Naive thymus-derived CD4-positive, alpha-beta T cell (primary cell): Measurements from ENCODE around the gene MRC2. TPM values are rescaled to one million over a fixed set of nuclear protein-coding genes. Genes with fewer than 3 reads are reported as not detected.

Experiments
- ATAC-seq: fragments of 150-1000 bp; cut with Tn5 transposase; 2 replicates; pipeline ENCODE4 v1.10.0; 2021; ENCODE audit warnings: mild to moderate bottlenecking, moderate library complexity
- CTCF ChIA-PET: fragments of 350-600 bp; sonication (Branson Sonifier 250); formaldehyde crosslinking; loops from one replicate; lab custom pipeline; 2021; ENCODE audit warnings: antibody characterized with exemption; lab: Charles Lee
- POLR2A ChIA-PET: fragments of 350-600 bp; sonication (Branson Sonifier 250); formaldehyde crosslinking; loops from one replicate; lab custom pipeline; 2021; ENCODE audit warnings: antibody characterized with exemption, inconsistent platforms; lab: Charles Lee
- DNase-seq, 9 donors: peaks; one replicate each; pipeline versions ENCODE4 v3.0.0 to v3.0.0-alpha.2; 2020 to 2022; ENCODE audit warnings: mixed read lengths in 1 of 9
- H3K27ac ChIP-seq: one replicate; pipeline ENCODE4 v1.7.0; 2013; ENCODE audit warnings: mild to moderate bottlenecking, low read depth, low read length, moderate library complexity
- H3K27me3 ChIP-seq, 2 donors: one replicate each; pipeline ENCODE4 v1.7.0; 2013; ENCODE audit warnings: low read length in 2 of 2, mild to moderate bottlenecking in 2 of 2, moderate library complexity in 2 of 2; ENCODE audit not compliant: control insufficient read depth in 2 of 2, insufficient read depth in 2 of 2
- H3K36me3 ChIP-seq, 3 experiments: 1 replicate in 2 of 3; 2 replicates in 1 of 3; pipeline ENCODE4 v1.7.0; 2013; ENCODE audit warnings: low read length in 3 of 3, mild to moderate bottlenecking in 3 of 3, moderate library complexity in 1 of 3; ENCODE audit not compliant: insufficient read depth in 3 of 3, control insufficient read depth in 2 of 3
- H3K4me1 ChIP-seq, 2 donors: one replicate each; pipeline ENCODE4 v1.7.0; 2013; ENCODE audit warnings: low read length in 2 of 2, mild to moderate bottlenecking in 2 of 2, moderate library complexity in 1 of 2; ENCODE audit not compliant: control insufficient read depth in 2 of 2, insufficient read depth in 2 of 2
- H3K4me3 ChIP-seq: 2 replicates; pipeline ENCODE4 v1.7.0; 2013; ENCODE audit warnings: mild to moderate bottlenecking, low read length
- H3K9me3 ChIP-seq, 3 experiments: 1 replicate in 2 of 3; 2 replicates in 1 of 3; pipeline ENCODE4 v1.7.0; 2013; ENCODE audit warnings: low read length in 3 of 3; ENCODE audit not compliant: control insufficient read depth in 2 of 3
- H3K27ac Mint-ChIP-seq, 9 donors: one replicate each; pipeline ENCODE4 v1.8.0; 2020 to 2022; ENCODE audit warnings: mixed read lengths in 9 of 9, mild to moderate bottlenecking in 8 of 9, moderate library complexity in 5 of 9, inconsistent platforms in 2 of 9
- H3K27me3 Mint-ChIP-seq, 5 donors: one replicate each; pipeline ENCODE4 v1.8.0; 2021 to 2022; ENCODE audit warnings: mixed read lengths in 5 of 5, mild to moderate bottlenecking in 1 of 5
- H3K36me3 Mint-ChIP-seq, 5 donors: one replicate each; pipeline ENCODE4 v1.8.0; 2020 to 2022; ENCODE audit warnings: mixed read lengths in 5 of 5, mild to moderate bottlenecking in 3 of 5, inconsistent platforms in 1 of 5
- H3K4me1 Mint-ChIP-seq, 7 donors: one replicate each; pipeline ENCODE4 v1.8.0; 2020 to 2022; ENCODE audit warnings: mixed read lengths in 7 of 7, mild to moderate bottlenecking in 3 of 7, inconsistent platforms in 1 of 7
- H3K4me3 Mint-ChIP-seq, 10 donors: one replicate each; pipeline ENCODE4 v1.8.0; 2020 to 2022; ENCODE audit warnings: mild to moderate bottlenecking in 10 of 10, mixed read lengths in 10 of 10, moderate library complexity in 6 of 10, inconsistent platforms in 2 of 10
- H3K9me3 Mint-ChIP-seq, 11 donors: one replicate each; pipeline ENCODE4 v1.8.0; 2020 to 2022; ENCODE audit warnings: mixed read lengths in 11 of 11, mild to moderate bottlenecking in 4 of 11, inconsistent platforms in 1 of 11, moderate library complexity in 1 of 11
- intact Hi-C, 2 donors: fragments of 100-400 bp; cut with micrococcal nuclease; formaldehyde crosslinking; loops; one replicate each; pipeline ENCODE4 v1.15.1; 2023
- polyA plus RNA-seq, 2 donors: library from polyadenylated mRNA; unstranded; fragments of 300-500 nt; fragmentation: Illumina TruSeq; gene quantifications; one replicate each; pipeline ENCODE4 v1.2.3, GENCODE V29; 2021
- total RNA-seq, 6 experiments: library from RNA in 5 of 6; stranded (reverse) in 5 of 6; gene quantifications; 1 replicate in 5 of 6; 2 replicates in 1 of 6; pipeline ENCODE4 v1.2.3 and lab custom pipeline; 2021 to 2026

Gene MRC2
- total and polyA plus RNA-seq, 7 experiments from 2014 or later, result 0.11 to 3.4 (median 2.2) TPM

GRCh38 chr17:62661337-62661736, 33.9 kb downstream of the MRC2 start:
- no peaks in the 10 kb centered on the region for H3K27me3 ChIP-seq
- CTCF ChIA-PET, result interaction anchor here (0.6 kb wide), 1 partner anchor 341 kb away, joined by 3 read pairs; no protein-coding TSS in a partner anchor
- H3K9me3 ChIP-seq, result no peaks in the 10 kb centered on the region
- Mint-ChIP-seq H3K27ac (peak overlapping the region in 1 of 9 donors; percentile 49), H3K27me3 (peaks cover 0 to 54% (median 0%) of the 10 kb centered on the region in 5 donors), H3K4me1 (peaks cover 0 to 7% (median 0%) of the 10 kb centered on the region in 7 donors), H3K4me3 (no peak overlapping the region), H3K36me3 (peaks cover 3 to 14% (median 4%) of the 10 kb centered on the region in 5 donors), H3K9me3 (peaks cover 4 to 22% (median 12%) of the 10 kb centered on the region in 11 donors)
- DNase-seq, result no peak
- H3K4me3 ChIP-seq, result no peak overlapping the region
- no peak for ATAC-seq
- intact Hi-C loops, result no loop called here
- no peaks in the 10 kb centered on the region for H3K36me3 ChIP-seq
- no peak overlapping the region for H3K27ac ChIP-seq
- POLR2A ChIA-PET, result no interaction called here
- no peaks in the 10 kb centered on the region for H3K4me1 ChIP-seq

GRCh38 chr17:62662855-62663254, 35.4 kb downstream of the MRC2 start:
- Mint-ChIP-seq H3K27ac (no peak overlapping the region), H3K27me3 (peaks cover 0 to 45% (median 0%) of the 10 kb centered on the region in 5 donors), H3K9me3 (peaks cover 4 to 22% (median 12%) of the 10 kb centered on the region in 11 donors), H3K4me3 (no peak overlapping the region), H3K36me3 (peaks cover 3 to 14% (median 4%) of the 10 kb centered on the region in 5 donors), H3K4me1 (peaks cover 0 to 6% (median 0%) of the 10 kb centered on the region in 7 donors)
- Histone ChIP-seq H3K9me3 (no peaks in the 10 kb centered on the region), H3K27me3 (no peaks in the 10 kb centered on the region), H3K36me3 (no peaks in the 10 kb centered on the region), H3K4me3 (no peak overlapping the region), H3K27ac (no peak overlapping the region), H3K4me1 (no peaks in the 10 kb centered on the region)
- DNase-seq (no peak), ATAC-seq (no peak)
- ChIA-PET POLR2A (no interaction called here), CTCF (no interaction called here)
- intact Hi-C loops, result no loop called here

GRCh38 chr17:62663304-62663703, 35.8 kb downstream of the MRC2 start:
- ChIA-PET POLR2A (no interaction called here), CTCF (no interaction called here)
- Mint-ChIP-seq H3K9me3 (peaks cover 4 to 22% (median 12%) of the 10 kb centered on the region in 11 donors), H3K4me1 (peaks cover 0 to 4% (median 0%) of the 10 kb centered on the region in 7 donors), H3K36me3 (peaks cover 3 to 14% (median 4%) of the 10 kb centered on the region in 5 donors), H3K4me3 (no peak overlapping the region), H3K27ac (no peak overlapping the region), H3K27me3 (peaks cover 0 to 41% (median 0%) of the 10 kb centered on the region in 5 donors)
- intact Hi-C loops, result no loop called here
- no peaks in the 10 kb centered on the region for H3K27me3 ChIP-seq
- no peaks in the 10 kb centered on the region for H3K36me3 ChIP-seq
- no peak overlapping the region for H3K27ac ChIP-seq
- no peak for ATAC-seq
- DNase-seq, result no peak
- no peaks in the 10 kb centered on the region for H3K4me1 ChIP-seq
- no peak overlapping the region for H3K4me3 ChIP-seq
- H3K9me3 ChIP-seq, result no peaks in the 10 kb centered on the region

GRCh38 chr17:62664336-62665120, 37.1 kb downstream of the MRC2 start:
- CTCF ChIA-PET, result no interaction called here

GRCh38 chr17:62665599-62665998, 38.1 kb downstream of the MRC2 start:
- Mint-ChIP-seq H3K9me3 (peaks cover 4 to 10% (median 8%) of the 10 kb centered on the region in 11 donors), H3K27me3 (peaks cover 0 to 24% (median 0%) of the 10 kb centered on the region in 5 donors), H3K36me3 (peaks cover 3 to 8% (median 4%) of the 10 kb centered on the region in 5 donors), H3K4me3 (no peak overlapping the region), H3K4me1 (peaks cover 0 to 5% (median 0%) of the 10 kb centered on the region in 7 donors), H3K27ac (no peak overlapping the region)
- no peak overlapping the region for H3K27ac ChIP-seq
- no peaks in the 10 kb centered on the region for H3K36me3 ChIP-seq
- ATAC-seq (no peak), DNase-seq (no peak)
- H3K27me3 ChIP-seq, result no peaks in the 10 kb centered on the region
- CTCF ChIA-PET, result no interaction called here
- H3K4me3 ChIP-seq, result no peak overlapping the region
- POLR2A ChIA-PET, result no interaction called here
- intact Hi-C loops, result no loop called here
- H3K4me1 ChIP-seq, result no peaks in the 10 kb centered on the region
- H3K9me3 ChIP-seq, result no peaks in the 10 kb centered on the region

More at GRCh38 chr17:62664336-62665120, 37.1 kb downstream of the MRC2 start:
- no peaks in the 10 kb centered on the region for H3K9me3 ChIP-seq
- H3K27me3 Mint-ChIP-seq, result peaks cover 0 to 32% (median 0%) of the 10 kb centered on the region in 5 donors
- H3K4me3 Mint-ChIP-seq, result no peak overlapping the region
- DNase-seq (no peak), ATAC-seq (no peak)
- no peaks in the 10 kb centered on the region for H3K4me1 ChIP-seq
- no peak overlapping the region for H3K27ac ChIP-seq
- peak overlapping the region in 1 of 9 donors; percentile 3 for H3K27ac Mint-ChIP-seq
- H3K9me3 Mint-ChIP-seq, result peaks cover 4 to 21% (median 12%) of the 10 kb centered on the region in 11 donors
- POLR2A ChIA-PET, result no interaction called here
- H3K4me3 ChIP-seq, result no peak overlapping the region
- intact Hi-C loops, result no loop called here
- H3K36me3 ChIP-seq, result no peaks in the 10 kb centered on the region
- no peaks in the 10 kb centered on the region for H3K27me3 ChIP-seq
- H3K4me1 Mint-ChIP-seq, result peaks cover 0 to 5% (median 0%) of the 10 kb centered on the region in 7 donors
- peaks cover 3 to 14% (median 4%) of the 10 kb centered on the region in 5 donors for H3K36me3 Mint-ChIP-seq

- Histone ChIP-seq H3K4me1 (no peaks in the 10 kb centered on the region), H3K27ac (no peak overlapping the region), H3K4me3 (no peak overlapping the region), H3K27me3 (no peaks in the 10 kb centered on the region), H3K9me3 (no peaks in the 10 kb centered on the region), H3K36me3 (no peaks in the 10 kb centered on the region)
- no peak for DNase-seq
- ATAC-seq, result no peak
- H3K27me3 Mint-ChIP-seq, result peaks cover 0 to 17% (median 0%) of the 10 kb centered on the region in 5 donors
- H3K9me3 Mint-ChIP-seq, result peaks cover 0 to 4% (median 4%) of the 10 kb centered on the region in 11 donors
- CTCF ChIA-PET, result no interaction called here
- H3K4me3 Mint-ChIP-seq, result no peak overlapping the region
- intact Hi-C loops, result no loop called here
- no peak overlapping the region for H3K27ac Mint-ChIP-seq
- peaks cover 0 to 4% (median 2%) of the 10 kb centered on the region in 5 donors for H3K36me3 Mint-ChIP-seq
- H3K4me1 Mint-ChIP-seq, result peaks cover 0 to 5% (median 0%) of the 10 kb centered on the region in 7 donors
- POLR2A ChIA-PET, result no interaction called here
Measured at GRCh38 chr17:62666061-62666800, 38.8 kb downstream of the MRC2 start.
